NCI-H526 (cell line): ENCODE measurements around the gene OR51I2.

Experiments
- DNase-seq, 2 experiments: peaks; one replicate each; lab custom pipeline; 2025; lab: John Stamatoyannopoulos, UW

Gene OR51I2

GRCh38 chr11:5449023-5449422 lies at the start of gene OR51I2:
OR51I2 (plus strand) TSS chr11:5449323; CDS start chr11:5453489, 4,166 bp downstream.
- no peak for DNase-seq

DNA sequence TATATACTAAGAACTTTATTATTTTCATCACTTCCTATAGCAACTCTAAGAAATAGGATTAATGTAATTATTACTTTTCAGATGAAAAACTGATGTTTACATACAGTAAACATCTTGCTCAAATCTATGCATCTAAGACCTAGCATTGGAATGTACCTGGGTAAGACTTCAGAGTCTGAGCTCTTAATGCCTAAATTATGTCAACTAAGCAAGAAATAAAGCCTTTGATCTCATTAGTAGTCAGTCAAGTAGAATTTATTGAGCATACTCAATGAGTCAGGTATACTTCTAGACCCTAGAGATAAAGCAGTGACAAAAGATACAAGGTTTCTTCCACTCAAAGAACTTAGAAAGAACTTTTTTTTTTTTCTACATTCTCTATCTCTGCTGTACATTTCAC lies 44.0 kb upstream of the OR51I2 start:
- no peak for DNase-seq

GRCh38 chr11:5420993-5421392 lies 28.1 kb upstream of the OR51I2 start:
- no peak for DNase-seq

DNA sequence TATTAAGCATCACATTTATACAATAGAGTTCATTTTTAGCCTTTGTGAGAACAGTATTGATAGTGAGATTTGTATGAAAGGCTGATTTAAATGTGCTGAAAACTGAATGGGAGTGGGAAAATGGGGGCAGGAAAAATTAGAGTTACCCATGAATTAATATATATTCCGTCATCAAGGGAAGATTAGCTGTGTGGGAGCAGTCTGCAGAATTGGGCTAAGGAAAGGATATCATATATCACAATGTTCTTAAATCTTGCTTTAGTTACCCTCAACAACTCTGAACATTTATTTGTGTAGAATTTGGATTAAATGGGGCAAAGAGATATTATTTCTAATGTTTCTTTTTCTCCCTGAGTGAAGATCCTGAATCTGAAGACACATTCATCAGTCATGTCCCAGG lies 27.3 kb upstream of the OR51I2 start, which contains the start of gene OR51Q1:
OR51Q1 (plus strand) TSS at position 301 of the 400 bp plus-strand sequence; CDS start at position 391, 90 bp downstream.
- DNase-seq, result no peak

- DNase-seq, result no peak
Observed at GRCh38 chr11:5423131-5423530, 26.0 kb upstream of the OR51I2 start.

DNA sequence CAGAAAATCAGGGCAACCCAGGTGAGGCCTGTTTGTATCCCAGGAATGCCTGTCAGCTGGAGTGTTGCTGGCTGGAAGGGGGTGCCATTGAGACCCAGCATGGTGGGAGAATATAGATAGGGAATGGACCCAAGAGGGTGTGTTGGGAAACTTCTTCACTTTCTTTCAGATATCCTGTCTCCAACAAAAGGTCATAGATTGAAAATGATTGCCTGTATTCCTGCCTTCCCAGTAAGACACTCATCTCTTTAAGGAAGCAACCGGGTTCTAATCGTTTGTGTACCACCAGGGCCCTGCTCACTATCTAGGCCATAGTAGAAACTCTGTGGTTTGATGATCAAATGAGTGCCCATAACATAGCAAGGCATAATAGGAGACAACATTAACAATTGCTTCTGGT lies 7.7 kb upstream of the OR51I2 start, which contains the start of gene OR51I1:
OR51I1 (minus strand) TSS at position 101 of the 400 bp plus-strand sequence; CDS start at position 101, 0 bp downstream.
- DNase-seq, result no peak

DNA sequence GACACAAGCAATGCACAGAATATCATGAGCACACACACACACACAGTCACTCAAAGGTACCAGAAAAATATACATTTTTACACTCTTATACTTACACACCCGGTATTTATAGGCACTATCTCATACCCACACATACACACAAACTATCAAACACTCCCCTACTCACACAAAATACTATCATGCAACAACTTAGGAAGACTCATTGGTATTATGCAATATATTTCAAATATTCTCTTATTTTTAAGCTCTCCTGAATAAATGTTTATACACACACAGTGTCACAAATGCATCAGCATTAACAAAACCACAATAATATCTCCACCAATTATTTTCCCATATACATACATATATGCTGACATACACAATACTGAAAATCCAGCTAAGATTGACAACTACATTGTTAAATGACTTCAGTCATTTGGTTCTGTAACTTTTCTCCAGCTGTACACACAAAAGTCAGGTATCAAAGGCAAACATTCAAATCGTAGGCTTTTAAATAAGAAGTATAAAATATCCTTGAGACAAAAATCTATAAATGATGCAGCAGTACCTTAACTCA lies 5.2 kb upstream of the OR51I2 start:
- DNase-seq, result no peak

DNA sequence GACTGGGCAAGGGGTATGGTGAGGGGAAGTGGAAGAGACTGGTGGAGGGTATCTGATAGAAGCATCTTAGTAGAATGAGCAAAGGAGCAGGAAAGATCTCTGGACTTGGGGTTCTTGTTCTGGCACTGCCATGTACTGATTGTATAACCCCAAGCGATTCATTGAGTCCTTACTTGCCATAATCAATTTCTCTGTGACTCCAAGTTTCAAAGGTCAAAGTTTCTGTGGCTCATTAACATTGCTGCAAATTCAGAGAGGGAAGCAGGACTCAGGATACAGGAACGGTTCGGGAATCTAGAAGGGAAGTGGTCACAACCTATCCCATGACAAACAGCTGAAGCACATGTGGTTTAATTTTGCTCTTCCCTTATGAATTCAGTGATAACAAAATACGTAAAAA lies 309 bp downstream of the OR51I2 start:
- no peak for DNase-seq

GRCh38 chr11:5460983-5461621 lies 12.0 kb downstream of the OR51I2 start:
- no peak for DNase-seq

DNA sequence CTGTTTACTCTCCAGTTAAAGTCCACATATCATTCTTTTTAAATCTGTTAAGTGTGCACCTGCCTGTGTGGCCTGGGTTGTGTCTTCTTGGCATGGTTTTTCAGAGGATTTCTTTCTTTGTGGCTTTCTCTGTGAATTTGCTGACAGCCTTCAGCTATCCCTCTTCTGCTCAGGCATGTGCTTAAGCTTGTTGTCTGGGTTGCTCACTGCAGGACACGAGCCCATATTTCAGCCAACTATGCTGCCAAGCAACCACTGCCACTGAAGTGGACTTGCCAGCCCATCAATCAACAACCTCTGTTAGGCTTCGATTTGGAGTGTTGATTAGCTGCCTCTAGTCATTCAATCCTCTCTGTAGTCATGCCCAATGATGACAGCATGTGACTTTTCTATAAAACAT lies 18.4 kb downstream of the OR51I2 start:
- no peak for DNase-seq

DNA sequence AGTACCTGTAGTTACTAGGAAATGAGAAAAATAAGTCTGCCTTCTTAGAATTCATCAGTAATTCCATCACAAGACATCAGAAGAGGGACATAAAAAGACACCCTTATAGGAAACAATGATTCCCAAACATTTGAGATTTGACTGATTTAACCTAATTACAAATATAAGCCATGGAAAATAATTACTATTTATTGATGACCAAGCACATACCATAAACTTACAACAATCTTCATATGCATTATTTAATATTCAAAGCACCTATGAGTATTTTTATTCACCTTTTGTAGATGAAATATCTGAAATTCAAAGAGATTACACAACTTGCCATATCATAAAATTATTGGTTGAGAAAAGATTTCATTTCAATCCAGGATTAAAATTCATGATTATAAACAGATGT lies 24.8 kb downstream of the OR51I2 start:
- no peak for DNase-seq

GRCh38 chr11:5476186-5476819 lies 27.2 kb downstream of the OR51I2 start:
- DNase-seq, result peak in 1 of 2 experiments; percentile 48

DNA sequence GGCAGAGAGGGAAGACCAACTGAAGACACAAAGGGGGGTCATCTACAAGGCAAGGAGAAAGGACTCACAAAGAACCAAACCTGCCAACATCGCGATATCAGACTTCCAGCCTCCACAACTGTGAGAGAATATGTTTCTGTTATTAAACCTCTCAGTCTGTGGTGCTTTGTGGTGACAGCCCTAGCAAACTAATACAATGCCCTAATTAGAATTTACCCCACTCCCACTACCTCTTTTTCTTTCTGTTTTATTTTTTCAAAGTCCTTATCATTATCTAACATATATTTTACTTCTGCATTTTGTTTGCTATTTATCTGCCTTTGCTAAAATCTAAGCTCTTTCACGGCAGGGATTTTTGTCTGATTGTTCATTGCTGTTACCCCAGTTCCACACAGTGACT lies 36.9 kb downstream of the OR51I2 start:
- DNase-seq, result no peak

DNA sequence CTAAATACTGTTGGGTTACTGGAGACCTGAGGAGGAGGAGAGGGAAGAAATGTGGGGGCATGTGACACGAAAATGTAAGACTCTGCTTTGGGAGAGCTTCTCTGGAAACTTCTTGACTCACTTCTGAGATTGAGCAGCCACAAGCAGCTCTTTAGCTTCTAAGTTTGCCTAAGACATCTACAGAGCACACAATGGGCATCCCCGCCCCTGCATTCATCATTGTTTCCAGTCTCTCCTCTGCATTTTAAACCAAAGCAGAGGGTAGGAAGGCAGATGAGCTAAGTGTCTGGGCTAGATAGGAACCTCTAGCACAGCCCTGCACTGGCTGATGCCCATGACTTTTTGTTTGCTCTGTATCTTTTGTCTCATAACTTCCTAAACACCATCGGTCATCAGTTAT lies 37.3 kb downstream of the OR51I2 start:
- DNase-seq, result no peak

DNA sequence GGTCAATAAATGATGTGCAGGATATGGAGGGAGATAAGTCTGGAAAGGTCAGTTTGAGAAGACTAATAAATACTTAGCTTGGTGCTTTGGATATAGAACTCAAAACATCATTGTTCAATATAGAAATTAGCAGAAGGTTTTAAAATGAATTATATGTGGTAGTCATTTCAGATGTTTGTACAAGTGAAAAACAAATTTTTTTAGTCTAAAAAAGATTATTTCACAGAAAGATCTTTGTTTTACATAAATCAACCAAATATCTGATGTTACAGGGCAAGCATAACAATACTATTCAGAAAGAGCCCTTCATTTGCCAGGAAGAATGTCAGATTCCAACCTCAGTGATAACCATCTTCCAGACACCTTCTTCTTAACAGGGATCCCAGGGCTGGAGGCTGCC lies 39.3 kb downstream of the OR51I2 start, which contains the start of gene OR52D1:
OR52D1 (plus strand) TSS at position 301 of the 400 bp plus-strand sequence; CDS start at position 323, 22 bp downstream.
- no peak for DNase-seq

DNA sequence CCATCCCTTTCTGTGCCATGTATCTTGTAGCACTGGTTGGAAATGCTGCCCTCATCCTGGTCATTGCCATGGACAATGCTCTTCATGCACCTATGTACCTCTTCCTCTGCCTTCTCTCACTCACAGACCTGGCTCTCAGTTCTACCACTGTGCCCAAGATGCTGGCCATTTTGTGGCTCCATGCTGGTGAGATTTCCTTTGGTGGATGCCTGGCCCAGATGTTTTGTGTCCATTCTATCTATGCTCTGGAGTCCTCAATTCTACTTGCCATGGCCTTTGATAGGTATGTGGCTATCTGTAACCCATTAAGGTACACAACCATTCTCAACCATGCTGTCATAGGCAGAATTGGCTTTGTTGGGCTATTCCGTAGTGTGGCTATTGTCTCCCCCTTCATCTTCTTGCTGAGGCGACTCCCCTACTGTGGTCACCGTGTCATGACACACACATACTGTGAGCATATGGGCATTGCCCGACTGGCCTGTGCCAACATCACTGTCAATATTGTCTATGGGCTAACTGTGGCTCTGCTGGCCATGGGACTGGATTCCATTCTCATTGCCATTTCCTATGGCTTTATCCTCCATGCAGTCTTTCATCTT lies 39.8 kb downstream of the OR51I2 start:
- DNase-seq, result no peak

DNA sequence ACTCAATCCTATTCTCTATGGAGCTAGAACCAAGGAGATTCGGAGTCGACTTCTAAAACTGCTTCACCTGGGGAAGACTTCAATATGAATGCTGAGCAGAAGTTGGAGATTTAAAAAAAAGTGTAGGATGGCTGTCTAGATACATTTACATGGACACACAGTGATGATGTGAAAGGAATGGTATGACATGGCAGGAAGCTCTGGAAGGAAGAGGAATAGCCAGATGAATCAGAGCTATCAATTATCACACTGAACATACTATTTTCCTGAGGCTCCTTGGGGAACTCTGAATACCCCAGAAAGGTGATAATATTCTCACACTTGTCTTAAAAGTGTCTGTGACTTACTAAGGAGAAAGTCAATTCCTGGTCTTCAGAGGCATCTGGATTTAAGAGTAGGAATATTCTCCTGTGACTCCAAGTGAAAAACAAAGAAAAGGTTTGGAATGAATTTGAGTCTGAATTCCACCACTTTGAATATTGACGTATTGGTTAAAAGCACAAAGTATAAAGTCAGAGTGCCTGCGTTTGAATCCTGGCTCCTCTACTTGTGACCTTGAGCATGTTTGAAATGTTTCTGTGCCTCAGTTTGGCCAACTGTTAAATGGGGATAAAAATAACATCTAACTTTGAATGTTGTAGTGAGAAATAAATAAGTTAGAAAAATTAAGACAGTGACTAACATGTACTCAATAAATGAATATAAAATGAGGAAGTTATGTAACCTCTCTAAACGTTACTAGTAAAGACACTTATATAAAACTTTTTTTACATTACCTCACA lies 40.6 kb downstream of the OR51I2 start:
- no peak for DNase-seq

GRCh38 chr11:5499671-5500070 lies 50.5 kb downstream of the OR51I2 start:
- DNase-seq, result no peak

DNA sequence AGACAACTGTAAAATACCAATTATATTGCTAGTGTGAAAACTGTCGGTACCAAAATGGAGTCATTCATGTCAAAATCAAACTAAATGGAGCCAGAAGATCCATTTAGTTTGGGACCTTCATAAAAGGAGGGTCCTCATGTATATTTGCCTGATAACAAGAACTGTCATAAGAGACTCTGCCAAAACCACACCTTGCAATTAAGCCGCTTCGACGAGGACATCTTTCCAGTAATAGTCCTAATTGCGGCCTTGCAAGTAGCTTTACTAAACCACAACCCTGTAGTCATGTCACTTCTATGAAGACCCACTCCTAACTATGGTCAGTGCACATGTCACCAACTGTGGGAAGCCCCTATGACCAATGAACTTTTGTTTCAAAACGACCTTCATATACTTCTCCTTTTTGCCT lies 51.3 kb downstream of the OR51I2 start:
- DNase-seq, result no peak

GRCh38 chr11:5504403-5504921 lies 55.3 kb downstream of the OR51I2 start:
- no peak for DNase-seq

- DNase-seq, result no peak
Observed at GRCh38 chr11:5505363-5506048, 56.4 kb downstream of the OR51I2 start.
